AG09309 (cell line): Measurements from ENCODE around the gene COX5A.
A peak's percentile ranks its signal among the peaks of the same experiment; 100 is the strongest.

Source experiments
- DNase-seq: peaks from one replicate; pipeline ENCODE4 v3.0.0-alpha.2; 2010; ENCODE audit warnings: low read depth
- H3K4me3 ChIP-seq: 2 replicates; pipeline ENCODE4 v1.5.1; 2011; ENCODE audit warnings: mild to moderate bottlenecking, low read depth, low read length, moderate library complexity; ENCODE audit not compliant: control insufficient read depth
- TF ChIP-seq, protein P1 (sequence below): IDR thresholded peaks from 2 replicates; pipeline ENCODE4 v1.5.1; 2011; ENCODE audit warnings: mild to moderate bottlenecking, low read depth, low read length, inconsistent platforms; ENCODE audit not compliant: insufficient read depth, control insufficient read depth; ENCODE audit errors: missing control alignments

The COX5A gene

DNA sequence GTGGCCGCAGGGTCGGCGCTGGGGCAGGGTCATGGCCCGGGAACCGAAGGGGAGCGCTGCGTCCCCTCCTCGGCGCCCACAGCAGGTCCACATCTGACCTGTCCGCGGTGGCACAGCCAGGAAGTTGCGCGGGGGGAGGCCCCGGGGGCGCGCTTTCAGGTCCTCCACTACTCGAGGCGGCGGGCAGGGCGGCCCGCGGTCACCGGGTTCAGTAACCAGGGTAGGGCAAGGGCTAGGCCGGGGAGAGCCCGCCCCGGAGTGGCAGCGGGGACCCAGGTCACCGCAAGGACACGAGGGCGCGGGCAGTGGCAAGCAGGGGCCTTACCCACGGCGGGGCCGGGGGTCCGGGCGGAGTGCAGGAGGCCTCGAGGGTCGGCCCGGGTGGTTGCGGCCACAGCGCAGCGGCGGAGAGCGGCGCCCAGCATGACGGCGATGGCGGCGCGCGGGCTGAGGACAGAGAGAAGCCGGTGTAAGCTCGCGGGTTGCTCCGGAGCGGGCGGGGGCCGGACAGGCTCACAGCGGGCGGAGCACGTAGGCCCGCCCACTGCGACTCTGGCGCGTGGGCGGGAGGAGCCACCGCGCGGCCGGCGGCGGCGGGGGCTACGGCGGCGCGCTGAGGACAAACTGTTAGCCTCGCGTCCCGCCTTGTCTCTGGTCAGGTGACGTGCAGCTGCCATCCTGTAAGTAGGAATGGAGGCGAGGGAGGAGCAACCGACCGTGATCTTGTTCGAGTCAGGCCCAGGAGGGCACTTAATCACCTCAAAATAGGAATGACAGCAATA, at the start of gene COX5A:
COX5A (minus strand) TSS at position 484 of the 782 bp plus-strand sequence; CDS start at position 425, 59 bp downstream.
- peak; percentile 83 for DNase-seq
- TF ChIP-seq, protein P1, sequence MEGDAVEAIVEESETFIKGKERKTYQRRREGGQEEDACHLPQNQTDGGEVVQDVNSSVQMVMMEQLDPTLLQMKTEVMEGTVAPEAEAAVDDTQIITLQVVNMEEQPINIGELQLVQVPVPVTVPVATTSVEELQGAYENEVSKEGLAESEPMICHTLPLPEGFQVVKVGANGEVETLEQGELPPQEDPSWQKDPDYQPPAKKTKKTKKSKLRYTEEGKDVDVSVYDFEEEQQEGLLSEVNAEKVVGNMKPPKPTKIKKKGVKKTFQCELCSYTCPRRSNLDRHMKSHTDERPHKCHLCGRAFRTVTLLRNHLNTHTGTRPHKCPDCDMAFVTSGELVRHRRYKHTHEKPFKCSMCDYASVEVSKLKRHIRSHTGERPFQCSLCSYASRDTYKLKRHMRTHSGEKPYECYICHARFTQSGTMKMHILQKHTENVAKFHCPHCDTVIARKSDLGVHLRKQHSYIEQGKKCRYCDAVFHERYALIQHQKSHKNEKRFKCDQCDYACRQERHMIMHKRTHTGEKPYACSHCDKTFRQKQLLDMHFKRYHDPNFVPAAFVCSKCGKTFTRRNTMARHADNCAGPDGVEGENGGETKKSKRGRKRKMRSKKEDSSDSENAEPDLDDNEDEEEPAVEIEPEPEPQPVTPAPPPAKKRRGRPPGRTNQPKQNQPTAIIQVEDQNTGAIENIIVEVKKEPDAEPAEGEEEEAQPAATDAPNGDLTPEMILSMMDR: no peak
- H3K4me3 ChIP-seq: peak within 1 kb of the TSS; percentile 76

GRCh38 chr15:74983725-74984231, 45.9 kb upstream of the COX5A start:
- TF ChIP-seq, protein P1: no peak

DNA sequence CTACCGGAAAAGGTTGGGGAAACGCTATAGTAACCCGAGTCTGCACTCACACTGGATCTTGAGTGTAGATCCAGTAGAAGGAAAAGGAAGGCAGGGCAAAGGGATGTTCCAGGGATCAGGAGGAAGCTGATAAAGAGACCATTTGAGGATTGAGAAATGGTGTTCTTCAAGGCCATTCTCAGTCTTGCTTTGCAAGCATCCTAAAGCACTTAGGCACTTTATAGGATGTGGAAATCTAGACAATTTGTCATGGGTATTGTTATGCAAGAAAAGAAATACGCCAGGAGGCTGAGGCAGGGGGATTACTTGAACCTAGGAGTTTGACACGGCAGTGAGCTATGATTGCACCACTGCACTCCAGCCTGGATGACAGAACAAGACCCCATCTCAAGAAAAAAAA, 44.3 kb upstream of the COX5A start:
- TF ChIP-seq, protein P1: no peak
- H3K4me3 ChIP-seq: no peak overlapping the region
- no peak for DNase-seq

More at GRCh38 chr15:74983725-74984231, 45.9 kb upstream of the COX5A start:
- no peak for DNase-seq
- no peak overlapping the region for H3K4me3 ChIP-seq

DNA sequence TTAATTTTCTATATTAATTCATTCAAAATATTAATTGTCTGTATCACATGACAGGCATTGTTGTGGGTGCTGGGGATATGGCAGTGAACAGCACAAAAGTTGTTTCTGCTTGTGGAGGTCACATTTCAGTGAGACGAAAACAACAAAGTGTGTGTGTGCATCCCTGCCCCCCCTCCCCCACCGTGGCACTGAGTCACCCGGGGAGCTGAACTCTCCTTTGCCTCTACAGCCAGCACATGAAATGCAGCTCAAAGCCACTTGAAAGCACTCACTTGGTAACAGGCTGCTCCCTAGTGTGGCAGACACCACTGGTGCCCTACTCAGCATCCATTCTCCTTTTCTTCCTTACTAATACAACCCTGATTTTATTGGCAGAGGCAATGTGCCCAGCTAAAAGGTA, 40.6 kb upstream of the COX5A start:
- DNase-seq: no peak
- H3K4me3 ChIP-seq: no peak overlapping the region
- TF ChIP-seq, protein P1: no peak

GRCh38 chr15:74978077-74978476, 40.2 kb upstream of the COX5A start:
- H3K4me3 ChIP-seq: no peak overlapping the region
- TF ChIP-seq, protein P1: no peak
- DNase-seq: no peak

- DNase-seq: no peak
- TF ChIP-seq, protein P1: no peak
- H3K4me3 ChIP-seq: no peak overlapping the region
These were observed 39.7 kb upstream of the COX5A start for GRCh38 chr15:74977599-74977998.

GRCh38 chr15:74976159-74976558, 38.3 kb upstream of the COX5A start:
- TF ChIP-seq, protein P1: peak; percentile 7
- no peak for DNase-seq
- H3K4me3 ChIP-seq: no peak overlapping the region
